Measurements from ENCODE around the gene SSUH2. TPM values are rescaled to one million over a fixed set of nuclear protein-coding genes. Genes with fewer than 3 reads are reported as not detected.

SSUH2 gene
- total and polyA plus RNA-seq, 2 of the 13 experiments (the other 11 are each of a cell fraction or from before 2014, with no cell fraction given): 38.1 to 136 TPM

- CTCF ChIA-PET (ENCODE audit: low intra/inter-chr PET ratio, low total read pairs): no interaction called here
- 84% methylated on average over 5 of the region's 5 CpGs for WGBS (ENCODE audit: low lambda C conversion rate)
- Histone ChIP-seq H3K36me3 (replicated peaks in 1 of 2; ENCODE audit: control insufficient read depth in 1 of 2, insufficient read depth in 2 of 2, low read length in 2 of 2) (no peaks in the 10 kb centered on the region; a peak in 1 of 5 replicates), H3K4me3 (replicated peaks in 1 of 3; ENCODE audit: insufficient read depth in 1 of 3, low read depth in 2 of 3, low read length in 3 of 3) (no peak overlapping the region), H3K9ac (ENCODE audit: insufficient read depth, low read depth, low read length) (no peak overlapping the region), H2AFZ (ENCODE audit: low read length) (no peak overlapping the region), H3K4me1 (ENCODE audit: insufficient read depth, low read length) (no peaks in the 10 kb centered on the region), H4K20me1 (ENCODE audit: insufficient read depth, low read length) (no peaks in the 10 kb centered on the region), H3K4me2 (ENCODE audit: low read depth, low read length) (no peak overlapping the region), H3K27ac (ENCODE audit: extremely low read length, insufficient read depth, low read length) (no peak overlapping the region), H3K27me3 (ENCODE audit: control insufficient read depth in 1 of 2, insufficient read depth in 2 of 2, low read length in 2 of 2) (no peaks in the 10 kb centered on the region), H3K79me2 (ENCODE audit: insufficient read depth, low read length) (no peaks in the 10 kb centered on the region), H3K9me3 (ENCODE audit: low read length) (no peaks in the 10 kb centered on the region)
- ATAC-seq (no peak), DNase-seq (ENCODE audit: low spot score) (no peak), FAIRE-seq (no peak)
- intact Hi-C loops (cut with micrococcal nuclease; ENCODE audit: unreplicated experiment) (no loop called here), in situ Hi-C loops (cut with HindIII; ENCODE audit: extremely low pct_ligation_motif_present, low pct_unique_long_range_greater_than_20kb) (no loop called here)
- POLR2A ChIA-PET: no interaction called here
- TF ChIP-seq NCOR1 (IDR thresholded peaks at IDR 0.05; ENCODE audit: borderline replicate concordance, low read length) (no peak), KDM1A (CRISPR knock-in tag; IDR thresholded peaks at IDR 0.05) (no peak), ZNF543 (CRISPR knock-in tag; IDR thresholded peaks at IDR 0.05) (no peak), SETDB1 (CRISPR knock-in tag; IDR thresholded peaks at IDR 0.05; ENCODE audit: borderline replicate concordance) (no peak), ZMYM3 (CRISPR knock-in tag; IDR thresholded peaks at IDR 0.05) (no peak), FOXC1 (CRISPR knock-in tag; IDR thresholded peaks at IDR 0.05; ENCODE audit: borderline replicate concordance) (no peak), ZUFSP (CRISPR knock-in tag; IDR thresholded peaks at IDR 0.05; ENCODE audit: borderline replicate concordance) (no peak), PTBP1 (IDR thresholded peaks at IDR 0.05; ENCODE audit: low read depth, low read length, poor library complexity, severe bottlenecking) (no peak), ZNF484 (CRISPR knock-in tag; IDR thresholded peaks at IDR 0.05; ENCODE audit: borderline replicate concordance, low read depth) (no peak), ZNF350 (CRISPR knock-in tag; IDR thresholded peaks at IDR 0.05; ENCODE audit: borderline replicate concordance, low read depth) (no peak), FUBP1 (CRISPR knock-in tag; IDR thresholded peaks at IDR 0.05; ENCODE audit: borderline replicate concordance) (no peak), MIXL1 (CRISPR knock-in tag; IDR thresholded peaks at IDR 0.05) (no peak), RFXAP (CRISPR knock-in tag; IDR thresholded peaks at IDR 0.05; ENCODE audit: borderline replicate concordance) (no peak), SNRNP70 (IDR thresholded peaks at IDR 0.05; ENCODE audit: low read depth, low read length) (no peak)
- TF ChIP-seq, protein P1, sequence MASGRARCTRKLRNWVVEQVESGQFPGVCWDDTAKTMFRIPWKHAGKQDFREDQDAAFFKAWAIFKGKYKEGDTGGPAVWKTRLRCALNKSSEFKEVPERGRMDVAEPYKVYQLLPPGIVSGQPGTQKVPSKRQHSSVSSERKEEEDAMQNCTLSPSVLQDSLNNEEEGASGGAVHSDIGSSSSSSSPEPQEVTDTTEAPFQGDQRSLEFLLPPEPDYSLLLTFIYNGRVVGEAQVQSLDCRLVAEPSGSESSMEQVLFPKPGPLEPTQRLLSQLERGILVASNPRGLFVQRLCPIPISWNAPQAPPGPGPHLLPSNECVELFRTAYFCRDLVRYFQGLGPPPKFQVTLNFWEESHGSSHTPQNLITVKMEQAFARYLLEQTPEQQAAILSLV (CRISPR knock-in tag; IDR thresholded peaks at IDR 0.05; ENCODE audit: borderline replicate concordance): no peak
- TF ChIP-seq, protein P2, sequence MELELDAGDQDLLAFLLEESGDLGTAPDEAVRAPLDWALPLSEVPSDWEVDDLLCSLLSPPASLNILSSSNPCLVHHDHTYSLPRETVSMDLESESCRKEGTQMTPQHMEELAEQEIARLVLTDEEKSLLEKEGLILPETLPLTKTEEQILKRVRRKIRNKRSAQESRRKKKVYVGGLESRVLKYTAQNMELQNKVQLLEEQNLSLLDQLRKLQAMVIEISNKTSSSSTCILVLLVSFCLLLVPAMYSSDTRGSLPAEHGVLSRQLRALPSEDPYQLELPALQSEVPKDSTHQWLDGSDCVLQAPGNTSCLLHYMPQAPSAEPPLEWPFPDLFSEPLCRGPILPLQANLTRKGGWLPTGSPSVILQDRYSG (CRISPR knock-in tag; IDR thresholded peaks at IDR 0.05): no peak
- BruUV-seq (replicated peaks): no TSS peak
These were observed 69.8 kb downstream of the SSUH2 start for GRCh38 chr3:8574670-8575322.

Measured in HepG2 (cell line).